Astrocyte of the hippocampus (primary cell): ENCODE data around the gene PPP1R37.
A peak's percentile ranks its signal among the peaks of the same experiment; 100 is the strongest.

ENCODE experiments used
- DNase-seq: peaks from one replicate; pipeline ENCODE4 v3.0.0; 2011; ENCODE audit warnings: low read depth, low spot score

The PPP1R37 gene

DNA sequence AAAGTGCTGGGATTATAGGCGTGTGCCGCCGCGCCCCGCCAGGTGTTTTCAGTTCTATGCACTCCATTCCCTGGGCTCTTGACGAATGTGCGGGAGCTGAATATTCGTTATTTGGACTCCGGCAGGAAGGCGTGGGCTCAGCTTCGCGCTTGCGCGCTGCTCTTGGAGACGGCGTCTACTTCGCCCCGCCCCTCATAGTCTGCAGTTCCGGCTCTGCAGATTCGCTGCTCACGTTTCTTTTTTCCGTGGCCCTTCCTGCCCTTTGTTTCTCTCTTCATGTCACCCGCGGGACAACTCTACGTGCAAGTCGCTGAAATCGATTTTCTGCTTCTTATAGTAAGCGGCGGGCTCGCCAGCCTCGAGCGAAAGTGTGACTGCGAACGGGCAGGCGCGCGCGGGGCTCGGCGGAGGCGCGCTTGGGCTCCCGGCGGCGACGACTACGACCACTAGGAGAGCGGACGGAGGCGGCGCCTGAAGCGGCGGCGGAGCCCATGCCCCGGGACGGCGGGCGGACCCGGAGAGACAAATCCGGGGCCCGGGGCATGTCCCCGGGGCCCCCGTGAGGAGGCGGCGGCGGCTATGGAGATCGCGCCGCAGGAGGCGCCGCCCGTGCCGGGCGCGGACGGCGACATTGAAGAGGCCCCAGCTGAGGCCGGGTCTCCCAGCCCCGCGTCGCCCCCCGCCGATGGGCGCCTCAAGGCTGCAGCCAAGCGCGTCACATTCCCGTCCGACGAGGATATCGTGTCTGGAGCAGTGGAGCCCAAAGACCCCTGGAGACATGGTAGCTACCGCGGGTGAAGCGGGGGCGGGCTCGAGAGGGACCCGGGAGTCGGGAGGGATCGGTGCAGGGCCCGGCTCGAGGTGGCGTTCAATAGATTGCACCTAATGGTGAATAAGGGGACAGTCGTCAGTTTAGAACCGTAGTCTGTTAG is at the start of gene PPP1R37:
PPP1R37 (plus strand) TSS at position 433 of the 932 bp plus-strand sequence; CDS start at position 580, 147 bp downstream.
- DNase-seq = peak; percentile 98

DNA sequence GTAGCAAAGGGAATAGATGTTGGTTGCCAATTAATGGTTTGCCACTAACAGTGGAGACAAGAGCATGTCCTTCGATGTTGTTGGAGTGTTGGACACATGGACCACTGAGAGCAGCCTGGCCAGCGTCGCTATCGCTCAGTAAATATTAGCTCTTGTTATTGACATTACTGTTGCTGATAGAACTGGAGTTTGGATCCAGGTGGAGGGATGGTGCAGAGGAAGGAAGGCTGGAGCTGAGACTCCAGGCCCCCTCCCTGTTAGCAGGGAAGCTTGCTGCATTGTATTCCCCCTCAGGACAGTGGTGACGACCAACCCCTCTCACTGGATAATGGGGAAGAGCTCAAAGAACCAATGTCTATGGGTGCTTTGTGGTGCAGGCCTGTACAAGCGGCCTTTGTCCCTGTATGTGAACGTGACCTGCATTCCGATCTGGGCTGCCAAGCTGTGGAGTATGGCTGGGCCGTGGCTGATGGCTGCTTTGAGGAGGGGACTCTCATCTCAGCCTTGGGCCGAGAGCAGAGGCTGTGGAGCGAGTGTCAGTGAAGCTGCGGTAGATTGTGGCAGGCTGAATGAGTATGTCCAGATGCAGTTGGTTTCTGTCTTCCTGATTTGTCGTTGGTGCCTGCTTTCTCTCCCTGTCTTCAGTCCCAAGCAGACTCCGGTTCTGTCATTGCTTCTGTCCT is 47.2 kb upstream of the PPP1R37 start:
- DNase-seq = peak; percentile 16

GRCh38 chr19:45046355-45046754 is 46.6 kb upstream of the PPP1R37 start:
- no peak for DNase-seq

DNA sequence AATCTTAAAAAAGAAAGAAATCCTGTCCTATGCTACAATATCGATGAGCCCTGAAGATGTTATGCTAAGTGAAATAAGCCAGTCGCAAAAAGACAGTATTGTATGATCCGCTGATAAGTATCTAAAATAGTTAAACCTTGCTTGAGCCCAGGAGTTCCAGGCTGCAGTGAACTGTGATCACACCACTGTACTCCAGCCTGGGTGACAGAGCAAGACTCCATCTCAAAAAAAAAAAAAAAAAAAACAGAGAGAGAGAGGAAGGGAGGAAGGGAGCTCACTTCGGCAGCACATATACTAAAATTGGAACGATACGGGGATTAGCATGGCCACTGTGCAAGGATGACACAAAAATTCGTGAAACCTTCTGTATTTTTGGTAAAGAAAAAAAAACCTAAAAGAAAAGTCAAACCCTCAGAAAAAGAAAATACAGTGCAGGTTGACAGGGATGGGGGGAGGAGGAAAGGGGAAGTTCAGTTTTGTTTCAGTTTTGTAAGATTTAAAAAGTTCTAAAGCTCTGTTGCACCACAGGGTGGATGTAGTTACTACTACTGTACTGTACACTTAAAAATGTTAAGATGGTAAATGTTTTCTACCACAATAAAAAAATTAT is 45.7 kb upstream of the PPP1R37 start:
- DNase-seq = no peak

GRCh38 chr19:45049073-45049736 is 43.8 kb upstream of the PPP1R37 start:
- DNase-seq = peak; percentile 16

DNA sequence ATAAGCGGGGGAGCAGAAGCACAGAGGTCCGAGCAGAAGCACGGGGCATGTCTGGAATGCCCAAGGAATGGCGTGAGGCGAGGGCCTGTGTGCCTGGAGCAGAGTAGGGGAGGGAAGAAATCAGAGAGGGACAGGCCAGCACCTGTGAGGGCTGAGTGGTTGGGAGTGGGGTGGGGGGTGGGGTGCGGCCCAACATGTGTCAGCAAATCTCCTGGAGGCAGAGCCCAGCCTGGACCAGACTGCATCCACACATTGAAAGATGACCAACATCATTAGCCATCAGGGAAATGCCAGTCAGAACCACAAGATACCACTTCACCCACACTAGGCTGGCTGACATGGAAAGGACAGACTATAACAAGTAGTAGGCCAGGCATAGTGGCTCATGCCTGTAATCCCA is 42.9 kb upstream of the PPP1R37 start:
- peak; percentile 16 for DNase-seq

- no peak for DNase-seq
Measured at GRCh38 chr19:45051929-45052579, 40.9 kb upstream of the PPP1R37 start.

DNA sequence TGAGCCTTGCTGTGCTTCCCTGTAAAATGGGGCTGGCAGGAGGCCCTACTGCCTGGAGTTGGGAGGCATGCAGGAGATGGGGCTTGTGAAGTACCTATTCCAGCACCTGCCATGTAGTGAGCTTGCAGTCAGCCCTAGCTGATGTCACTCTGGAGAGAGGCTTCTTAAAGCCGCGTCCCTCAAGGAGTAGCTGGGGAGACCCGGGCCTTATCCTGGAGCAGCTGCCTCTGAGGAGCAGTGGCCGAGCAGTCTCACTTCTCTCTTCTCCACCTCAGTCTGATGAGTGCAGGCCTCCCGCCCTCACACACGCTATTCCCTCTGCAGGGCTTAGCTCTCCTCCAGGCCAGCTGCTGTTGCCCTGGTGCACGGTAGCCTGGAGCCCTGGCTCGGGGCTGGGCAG is 36.1 kb upstream of the PPP1R37 start:
- no peak for DNase-seq

GRCh38 chr19:45057444-45057843 is 35.5 kb upstream of the PPP1R37 start:
- DNase-seq = no peak

- DNase-seq = no peak
Measured at GRCh38 chr19:45058622-45059159, 34.3 kb upstream of the PPP1R37 start.

- peak; percentile 87 for DNase-seq
Measured at GRCh38 chr19:45059258-45059965, 33.6 kb upstream of the PPP1R37 start.

- no peak for DNase-seq
Measured at GRCh38 chr19:45061965-45062364, 31.0 kb upstream of the PPP1R37 start.

DNA sequence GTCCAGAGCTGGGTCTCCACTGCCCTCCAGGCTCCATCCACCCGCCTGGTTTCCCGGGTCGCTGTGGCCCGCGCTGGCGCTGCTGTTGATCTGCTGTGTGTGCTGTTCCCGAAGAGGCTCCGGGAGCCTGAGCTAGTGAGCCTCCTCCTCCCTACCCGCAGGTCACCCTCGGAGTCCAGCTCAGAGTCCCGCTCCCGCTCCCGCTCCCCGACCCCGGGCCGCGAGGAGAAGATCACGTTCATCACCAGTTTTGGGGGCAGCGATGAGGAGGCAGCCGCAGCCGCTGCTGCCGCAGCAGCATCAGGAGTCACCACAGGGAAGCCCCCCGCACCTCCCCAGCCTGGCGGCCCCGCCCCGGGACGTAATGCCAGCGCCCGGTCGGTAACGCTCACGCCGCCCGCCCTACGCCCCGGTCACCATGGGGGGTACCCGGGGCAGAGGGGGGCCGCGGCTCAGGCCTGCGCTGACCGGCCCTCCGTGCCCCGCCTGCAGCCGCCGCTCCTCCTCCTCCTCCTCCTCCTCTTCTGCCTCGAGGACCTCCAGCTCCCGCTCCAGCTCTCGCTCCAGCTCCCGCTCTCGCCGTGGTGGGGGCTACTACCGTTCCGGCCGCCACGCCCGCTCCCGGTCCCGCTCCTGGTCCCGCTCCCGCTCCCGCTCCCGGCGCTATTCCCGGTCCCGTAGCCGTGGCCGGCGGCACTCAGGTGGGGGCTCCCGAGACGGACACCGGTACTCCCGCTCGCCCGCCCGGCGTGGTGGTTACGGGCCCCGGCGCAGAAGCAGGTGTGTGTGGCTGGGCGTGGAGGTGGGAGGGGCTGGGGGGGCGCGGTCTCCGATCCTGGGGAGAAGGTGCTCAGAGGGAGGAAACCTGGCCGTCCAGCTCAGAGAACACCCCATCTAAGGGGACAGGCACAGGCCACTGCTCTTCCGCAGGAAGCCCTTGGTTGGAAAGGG is 28.9 kb upstream of the PPP1R37 start:
- DNase-seq = no peak

DNA sequence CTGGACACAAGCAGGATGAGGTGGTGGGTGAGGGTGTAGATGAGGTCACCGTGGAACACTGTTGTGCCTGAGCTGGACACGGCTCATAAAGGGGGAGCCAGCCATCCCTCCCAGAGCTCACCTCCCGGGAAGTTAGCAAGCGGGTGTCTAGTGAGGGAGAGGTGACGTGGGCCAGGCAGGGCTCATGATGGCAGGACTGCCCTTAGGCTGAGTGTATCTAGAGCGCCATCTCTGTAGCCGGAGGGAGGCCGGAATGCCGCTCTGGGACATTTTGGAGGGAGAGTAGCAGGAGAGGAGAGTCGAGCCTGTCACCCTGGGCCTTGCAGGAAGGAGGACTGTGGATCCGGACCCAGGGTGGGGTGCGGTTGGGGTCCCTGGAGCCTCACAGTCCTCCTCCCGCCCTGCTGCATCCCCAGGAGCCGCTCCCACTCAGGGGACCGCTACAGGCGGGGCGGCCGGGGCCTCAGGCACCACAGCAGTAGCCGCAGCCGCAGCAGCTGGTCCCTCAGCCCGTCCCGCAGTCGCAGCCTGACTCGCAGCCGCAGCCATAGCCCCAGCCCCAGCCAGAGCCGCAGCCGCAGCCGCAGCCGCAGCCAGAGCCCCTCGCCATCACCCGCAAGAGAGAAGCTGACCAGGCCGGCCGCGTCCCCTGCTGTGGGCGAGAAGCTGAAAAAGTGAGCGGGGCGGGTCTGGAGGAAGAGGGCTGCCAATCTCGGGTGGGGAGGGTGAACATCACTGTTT is 25.9 kb upstream of the PPP1R37 start:
- no peak for DNase-seq

DNA sequence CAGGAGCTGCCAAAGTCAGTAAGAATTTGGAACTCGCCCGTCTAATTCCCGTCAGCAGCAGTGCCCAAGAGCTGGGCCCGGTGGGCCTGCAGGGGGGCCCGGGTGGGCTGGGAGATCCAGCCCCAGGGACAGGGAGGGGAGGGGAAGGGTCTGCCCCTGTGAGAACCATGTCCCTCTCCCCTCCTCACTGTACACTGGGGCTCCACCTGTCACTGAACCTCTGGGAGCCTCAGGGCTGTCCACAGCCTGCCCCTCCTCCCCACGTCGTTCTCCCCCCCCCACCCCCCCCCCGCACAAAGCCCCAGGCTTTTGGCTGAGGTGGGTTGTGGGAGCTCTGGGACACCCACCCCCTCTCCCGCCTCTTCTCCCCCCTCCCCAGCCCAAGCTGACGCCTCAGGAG is 24.9 kb upstream of the PPP1R37 start:
- DNase-seq = no peak

DNA sequence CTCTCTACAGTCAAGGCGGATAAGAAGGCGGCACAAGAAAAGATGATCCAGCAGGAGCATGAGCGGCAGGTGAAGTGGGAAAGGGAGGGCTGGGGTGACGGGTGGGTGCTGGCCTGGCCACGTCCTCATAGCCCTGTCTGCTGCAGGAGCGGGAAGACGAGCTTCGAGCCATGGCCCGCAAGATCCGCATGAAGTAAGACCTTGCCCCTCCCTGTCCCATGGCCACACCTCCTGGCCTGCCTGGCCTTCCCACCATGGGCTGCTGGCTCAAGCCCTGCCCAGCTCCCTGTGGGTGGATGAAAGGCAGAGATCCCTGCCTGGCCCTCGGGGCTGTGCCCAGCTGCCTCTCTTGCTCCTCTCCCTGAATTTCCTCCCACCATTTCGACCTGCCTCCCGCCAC is 23.9 kb upstream of the PPP1R37 start:
- DNase-seq = peak; percentile 26

- no peak for DNase-seq
Measured at GRCh38 chr19:45070214-45070613, 22.8 kb upstream of the PPP1R37 start.

GRCh38 chr19:45070861-45071544 is 22.0 kb upstream of the PPP1R37 start:
- DNase-seq = no peak
